ENCODE data around the gene PCDH9. TPM values are rescaled to one million over a fixed set of nuclear protein-coding genes. Genes with fewer than 3 reads are reported as not detected.

Gene PCDH9
- total and polyA plus RNA-seq, 12 donors: 2.9 to 32.0 (median 15.4) TPM

- DNase-seq (no peak), ATAC-seq (no peak)
- no peaks in the 10 kb centered on the region for H3K27me3 ChIP-seq
- no peak overlapping the region for H3K4me3 ChIP-seq
- no peaks in the 10 kb centered on the region for H3K4me1 ChIP-seq
- TF ChIP-seq CTCF (IDR thresholded peaks at IDR 0.05): no peak
- no peak overlapping the region for H3K27ac ChIP-seq
- no peaks in the 10 kb centered on the region for H3K9me3 ChIP-seq
- 88 to 95% methylated on average over 5 of the region's 5 CpGs for WGBS, 2 donors
- no peaks in the 10 kb centered on the region for H3K36me3 ChIP-seq
- intact Hi-C loops (cut with DNase I): no loop called here
Observed at GRCh38 chr13:66266761-66267160, 963.4 kb downstream of the PCDH9 start.

GRCh38 chr13:66266348-66266747 lies 963.8 kb downstream of the PCDH9 start:
- H3K9me3 ChIP-seq: no peaks in the 10 kb centered on the region
- TF ChIP-seq CTCF (IDR thresholded peaks at IDR 0.05): no peak
- no peaks in the 10 kb centered on the region for H3K4me1 ChIP-seq
- intact Hi-C loops (cut with DNase I): no loop called here
- 88 to 93% methylated on average over 1 of the region's 1 CpG for WGBS, 2 donors
- no peaks in the 10 kb centered on the region for H3K27me3 ChIP-seq
- H3K36me3 ChIP-seq: no peaks in the 10 kb centered on the region
- ATAC-seq (no peak), DNase-seq (no peak)
- no peak overlapping the region for H3K4me3 ChIP-seq
- no peak overlapping the region for H3K27ac ChIP-seq

GRCh38 chr13:66265371-66265770 lies 964.8 kb downstream of the PCDH9 start:
- DNase-seq: no peak
- WGBS, 2 donors: 78 to 83% methylated on average over 4 of the region's 4 CpGs

GRCh38 chr13:66264971-66265370 lies 965.2 kb downstream of the PCDH9 start:
- Histone ChIP-seq H3K4me1 (no peaks in the 10 kb centered on the region), H3K4me3 (no peak overlapping the region), H3K36me3 (no peaks in the 10 kb centered on the region), H3K27me3 (no peaks in the 10 kb centered on the region), H3K9me3 (peaks cover 0 to 8% (median 0%) of the 10 kb centered on the region in 11 donors), H3K27ac (no peak overlapping the region)
- WGBS, 2 donors: 70 to 74% methylated on average over 5 of the region's 5 CpGs
- intact Hi-C loops (cut with DNase I): no loop called here
- ATAC-seq (no peak), DNase-seq (no peak)
- TF ChIP-seq CTCF (IDR thresholded peaks at IDR 0.05): no peak

More at GRCh38 chr13:66265371-66265770, 964.8 kb downstream of the PCDH9 start:
- intact Hi-C loops (cut with DNase I): no loop called here
- Histone ChIP-seq H3K27me3 (no peaks in the 10 kb centered on the region), H3K36me3 (no peaks in the 10 kb centered on the region), H3K9me3 (peaks cover 0 to 5% (median 0%) of the 10 kb centered on the region in 11 donors), H3K4me1 (no peaks in the 10 kb centered on the region), H3K27ac (no peak overlapping the region), H3K4me3 (no peak overlapping the region)
- ATAC-seq: no peak
- TF ChIP-seq CTCF (IDR thresholded peaks at IDR 0.05): no peak
